ENCODE results near the gene ABCD3. TPM values are rescaled to one million over a fixed set of nuclear protein-coding genes. Genes with fewer than 3 reads are reported as not detected.
A peak's percentile ranks its signal among the peaks of the same experiment; 100 is the strongest.
"Not testable (repeated sequence)": the region's sequence is repeated elsewhere in the genome, so short reads cannot be mapped to it uniquely, and the experiment has no call there.

The ABCD3 gene
- total RNA-seq, 4 donors from 2014 or later = 31.3 to 46.6 (median 41.8) TPM

DNA sequence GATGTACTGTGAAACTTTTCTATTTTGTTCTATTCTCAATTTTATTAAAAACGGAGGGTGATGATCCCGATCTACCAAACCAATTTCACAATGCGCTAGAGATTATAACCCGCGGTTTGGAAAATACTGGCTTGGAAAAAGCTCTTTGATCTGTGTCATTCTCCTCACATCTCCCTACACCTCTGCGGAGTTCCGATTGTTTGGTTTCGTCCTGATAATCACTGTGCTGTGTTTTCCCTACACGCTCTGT lies 536 bp upstream of the ABCD3 start:
- H3K4me3 ChIP-seq (ENCODE audit: low read depth, poor library complexity, severe bottlenecking) = peak overlapping the region; percentile 6
- TF ChIP-seq, protein P1, sequence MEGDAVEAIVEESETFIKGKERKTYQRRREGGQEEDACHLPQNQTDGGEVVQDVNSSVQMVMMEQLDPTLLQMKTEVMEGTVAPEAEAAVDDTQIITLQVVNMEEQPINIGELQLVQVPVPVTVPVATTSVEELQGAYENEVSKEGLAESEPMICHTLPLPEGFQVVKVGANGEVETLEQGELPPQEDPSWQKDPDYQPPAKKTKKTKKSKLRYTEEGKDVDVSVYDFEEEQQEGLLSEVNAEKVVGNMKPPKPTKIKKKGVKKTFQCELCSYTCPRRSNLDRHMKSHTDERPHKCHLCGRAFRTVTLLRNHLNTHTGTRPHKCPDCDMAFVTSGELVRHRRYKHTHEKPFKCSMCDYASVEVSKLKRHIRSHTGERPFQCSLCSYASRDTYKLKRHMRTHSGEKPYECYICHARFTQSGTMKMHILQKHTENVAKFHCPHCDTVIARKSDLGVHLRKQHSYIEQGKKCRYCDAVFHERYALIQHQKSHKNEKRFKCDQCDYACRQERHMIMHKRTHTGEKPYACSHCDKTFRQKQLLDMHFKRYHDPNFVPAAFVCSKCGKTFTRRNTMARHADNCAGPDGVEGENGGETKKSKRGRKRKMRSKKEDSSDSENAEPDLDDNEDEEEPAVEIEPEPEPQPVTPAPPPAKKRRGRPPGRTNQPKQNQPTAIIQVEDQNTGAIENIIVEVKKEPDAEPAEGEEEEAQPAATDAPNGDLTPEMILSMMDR (IDR thresholded peaks at IDR 0.05) = no peak
- TF ChIP-seq POLR2A (IDR thresholded peaks at IDR 0.05) = no peak
- no peak for DNase-seq (ENCODE audit: low spot score in 2 of 2)
- 1 to 3% methylated on average over 9 of the region's 9 CpGs for WGBS, 2 donors
- intact Hi-C loops (cut with DNase I; ENCODE audit: low total_unique reads) = no loop called here

DNA sequence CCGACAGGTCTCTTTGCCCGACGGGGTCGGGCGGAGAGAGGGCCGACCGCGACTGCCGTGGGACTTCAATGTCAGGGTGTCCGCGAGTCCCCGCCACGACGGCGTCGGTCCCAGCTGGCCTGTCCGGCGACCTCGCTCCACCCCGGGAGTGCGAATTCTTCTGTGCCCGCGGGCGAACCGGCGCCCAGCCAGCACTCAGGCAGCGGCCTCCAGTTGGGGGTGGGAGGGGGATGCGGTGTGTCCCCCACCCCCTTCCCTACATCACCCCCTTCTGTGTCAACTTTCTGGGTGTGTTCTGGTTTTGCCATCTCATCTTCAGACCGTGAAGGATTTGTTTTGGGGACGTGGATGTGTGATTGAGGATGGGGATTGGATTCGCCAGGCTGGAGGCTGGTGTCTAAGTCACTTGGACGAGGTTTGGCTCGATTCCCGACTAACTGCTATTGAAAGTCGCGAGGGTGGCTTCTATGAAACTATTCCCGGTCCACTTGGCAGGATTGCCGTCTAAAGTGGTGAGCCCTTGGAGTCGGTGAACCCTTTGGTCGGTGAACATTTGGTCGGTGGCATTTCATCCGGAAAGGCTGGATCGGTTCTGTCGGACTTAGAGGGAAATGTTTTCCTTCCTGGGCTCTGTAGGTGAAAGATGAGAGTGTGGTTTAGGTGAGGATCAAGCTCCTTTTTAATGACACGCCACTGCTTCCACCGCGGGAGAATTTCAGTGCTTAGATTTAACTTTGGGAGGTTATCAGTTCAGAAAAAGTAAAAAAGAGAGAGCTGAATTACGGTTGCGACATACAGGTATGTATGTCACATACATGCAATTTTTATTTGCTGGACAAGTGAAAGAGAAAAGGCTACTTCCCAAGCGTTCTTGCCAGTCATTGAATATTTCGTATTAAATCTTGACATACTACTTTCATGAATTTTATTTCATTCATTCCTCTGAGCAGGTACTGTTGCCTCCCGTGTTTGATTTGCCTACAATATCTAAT lies 771 bp downstream of the ABCD3 start:
- H3K4me3 ChIP-seq (ENCODE audit: low read depth, poor library complexity, severe bottlenecking) = peak overlapping the region; percentile 75
- no peak for TF ChIP-seq POLR2A (IDR thresholded peaks at IDR 0.05)
- TF ChIP-seq, protein P1 (IDR thresholded peaks at IDR 0.05) = no peak
- intact Hi-C loops (cut with DNase I; ENCODE audit: low total_unique reads) = no loop called here
- WGBS, 2 donors = 3 to 4% methylated on average over 28 to 36 of the region's 52 CpGs
- DNase-seq (ENCODE audit: low spot score in 2 of 2) = peak; percentile 62 to 89

DNA sequence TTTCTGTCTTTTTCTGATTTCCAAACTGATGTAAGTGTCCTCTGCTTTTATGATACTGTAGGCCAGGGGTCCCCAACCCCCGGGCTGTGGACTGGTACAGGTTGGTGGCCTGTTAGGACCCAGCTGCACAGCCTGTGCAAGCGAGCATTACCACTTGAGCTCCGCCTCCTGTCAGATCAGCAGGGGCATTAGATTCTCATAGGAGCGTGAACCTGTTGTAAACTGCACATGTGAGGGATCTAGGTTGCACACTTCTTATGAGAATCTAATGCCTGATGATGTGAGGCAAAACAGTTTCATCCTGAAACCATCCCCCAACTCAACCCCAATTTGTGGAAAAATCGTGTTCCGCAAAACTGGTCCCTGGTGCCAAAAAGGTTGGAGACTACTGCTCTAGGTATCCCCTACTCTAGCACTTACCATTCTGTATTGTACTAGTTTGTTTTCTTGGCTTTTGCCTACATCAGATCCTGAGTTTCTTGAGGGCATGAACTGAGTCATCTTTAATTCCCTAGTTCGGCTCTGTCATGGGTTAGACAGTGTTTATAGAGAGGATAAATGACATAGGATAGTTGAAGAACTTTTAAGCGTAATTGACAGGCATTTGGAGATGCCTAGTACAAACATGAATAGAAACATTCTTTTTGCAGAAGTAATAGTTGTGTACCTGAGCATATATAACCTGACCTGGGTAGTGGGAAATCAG lies 4.1 kb downstream of the ABCD3 start:
- TF ChIP-seq, protein P1 (IDR thresholded peaks at IDR 0.05) = no peak
- no peak for TF ChIP-seq POLR2A (IDR thresholded peaks at IDR 0.05)
- no peak overlapping the region for H3K4me3 ChIP-seq (ENCODE audit: low read depth, poor library complexity, severe bottlenecking)
- 61 to 64% methylated on average over 8 of the region's 8 CpGs for WGBS, 2 donors
- intact Hi-C loops (cut with DNase I; ENCODE audit: low total_unique reads) = no loop called here
- DNase-seq (ENCODE audit: low spot score in 2 of 2) = no peak

DNA sequence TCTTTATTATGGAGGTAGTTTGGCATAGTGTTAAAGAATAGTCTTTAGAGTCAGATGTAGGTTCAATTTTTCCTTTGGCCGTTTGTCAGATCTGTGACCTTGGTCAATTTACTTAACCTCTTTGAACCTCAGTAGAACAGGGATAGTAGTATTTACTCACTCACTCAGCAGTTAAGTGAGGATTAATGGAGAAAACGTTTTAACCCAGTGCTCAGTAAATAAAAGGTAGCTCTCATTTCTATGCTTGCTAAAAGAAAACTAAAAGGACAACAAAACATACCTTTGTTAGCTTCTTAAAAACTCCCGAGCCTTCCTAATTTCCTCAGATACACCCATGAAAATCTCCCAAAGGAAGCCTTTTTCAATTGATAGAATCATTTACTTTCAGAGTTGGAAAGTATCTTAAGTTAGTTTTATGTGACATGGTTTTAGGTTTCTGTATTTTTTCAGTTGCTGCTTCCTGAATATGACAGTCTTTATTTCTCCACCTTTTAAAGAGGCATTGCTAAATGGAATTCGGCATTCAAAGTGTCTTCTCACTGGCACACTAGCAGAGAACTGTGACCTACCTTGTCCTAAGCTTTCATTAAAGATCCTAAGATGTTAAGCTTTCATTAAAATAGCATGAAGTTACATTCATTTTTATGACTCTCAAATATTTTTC lies 7.8 kb downstream of the ABCD3 start:
- TF ChIP-seq, protein P1 (IDR thresholded peaks at IDR 0.05) = no peak
- TF ChIP-seq POLR2A (IDR thresholded peaks at IDR 0.05) = no peak
- DNase-seq (ENCODE audit: low spot score in 2 of 2) = no peak
- no peak overlapping the region for H3K4me3 ChIP-seq (ENCODE audit: low read depth, poor library complexity, severe bottlenecking)
- intact Hi-C loops (cut with DNase I; ENCODE audit: low total_unique reads) = no loop called here
- 36% methylated on average over 4 of the region's 4 CpGs for WGBS, 2 donors

DNA sequence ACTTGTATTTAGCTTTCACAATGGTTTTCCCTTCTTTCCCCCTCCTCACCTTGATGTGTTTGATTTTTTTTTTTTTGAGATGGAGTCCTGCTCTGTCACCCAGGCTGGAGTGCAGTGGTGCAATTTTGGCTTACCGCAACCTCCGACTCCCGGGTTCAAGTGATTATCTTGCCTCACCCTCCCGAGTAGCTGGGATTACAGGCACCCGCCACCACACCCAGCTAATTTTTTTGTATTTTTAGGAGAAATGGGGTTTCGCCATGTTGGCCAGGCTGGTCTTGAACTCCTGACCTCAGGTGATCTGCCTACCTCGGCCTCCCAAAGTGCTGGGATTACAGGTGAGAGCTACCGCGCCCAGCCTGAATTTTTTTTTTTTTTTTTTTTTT lies 8.3 kb downstream of the ABCD3 start:
- H3K4me3 ChIP-seq (ENCODE audit: low read depth, poor library complexity, severe bottlenecking); intact Hi-C loops (cut with DNase I; ENCODE audit: low total_unique reads); DNase-seq (ENCODE audit: low spot score in 2 of 2): not testable (repeated sequence)
- 92 to 98% methylated on average over 9 of the region's 9 CpGs for WGBS, 2 donors

DNA sequence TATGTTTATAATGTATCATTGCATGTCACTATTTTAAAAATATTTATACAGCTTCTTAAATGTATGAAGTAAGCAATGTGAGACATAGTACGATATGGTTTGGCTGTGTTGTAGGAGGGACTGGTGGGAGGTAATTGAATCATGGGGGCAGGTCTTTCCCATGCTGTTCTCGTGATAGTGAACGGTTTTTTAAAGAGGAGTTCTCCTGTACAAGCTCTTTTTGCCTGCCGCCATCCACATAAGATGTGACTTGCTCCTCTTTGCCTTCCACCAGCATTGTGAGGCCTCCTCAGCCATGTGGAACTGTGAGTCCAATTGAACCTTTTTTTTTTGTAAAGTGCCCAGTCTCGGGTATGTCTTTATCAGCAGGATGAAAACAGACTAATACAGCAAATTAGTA lies 10.3 kb downstream of the ABCD3 start:
- WGBS, 2 donors = 95 to 96% methylated on average over 5 of the region's 5 CpGs
- intact Hi-C loops (cut with DNase I; ENCODE audit: low total_unique reads) = no loop called here
- no peak for DNase-seq (ENCODE audit: low spot score in 2 of 2)
- H3K4me3 ChIP-seq (ENCODE audit: low read depth, poor library complexity, severe bottlenecking) = no peak overlapping the region
- TF ChIP-seq POLR2A (IDR thresholded peaks at IDR 0.05) = no peak
- TF ChIP-seq, protein P1 (IDR thresholded peaks at IDR 0.05) = no peak

DNA sequence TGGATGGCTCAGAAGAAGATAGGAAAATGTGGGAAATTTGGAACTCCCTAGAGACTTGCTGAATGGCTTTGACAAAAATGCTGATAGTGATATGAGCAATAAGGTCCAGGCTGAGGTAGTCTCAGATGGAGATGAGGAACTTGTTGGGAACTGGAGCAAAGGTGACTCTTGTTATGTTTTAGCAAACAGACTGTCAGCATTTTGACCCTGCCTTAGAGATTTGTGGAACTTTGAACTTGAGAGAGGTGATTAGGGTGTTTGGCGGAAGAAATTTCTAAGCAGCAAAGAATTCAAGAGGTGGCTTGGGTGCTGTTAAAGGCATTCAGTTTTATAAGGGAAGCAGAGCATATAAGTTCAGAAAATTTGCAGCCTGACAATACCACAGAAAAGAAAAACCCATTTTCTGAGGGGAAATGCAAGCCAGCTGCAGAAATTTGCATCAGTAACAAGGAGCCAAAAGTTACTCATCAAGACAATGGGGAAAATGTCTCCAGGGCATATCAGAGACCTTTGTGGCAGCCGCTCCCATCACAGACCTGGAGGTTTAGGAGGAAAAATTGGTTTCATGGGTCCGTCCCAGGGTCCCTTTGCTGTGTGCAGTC lies 10.8 kb downstream of the ABCD3 start:
- DNase-seq (ENCODE audit: low spot score in 2 of 2); H3K4me3 ChIP-seq (ENCODE audit: low read depth, poor library complexity, severe bottlenecking); intact Hi-C loops (cut with DNase I; ENCODE audit: low total_unique reads): not testable (repeated sequence)
- WGBS, 2 donors = 96% methylated on average over 3 of the region's 3 CpGs

DNA sequence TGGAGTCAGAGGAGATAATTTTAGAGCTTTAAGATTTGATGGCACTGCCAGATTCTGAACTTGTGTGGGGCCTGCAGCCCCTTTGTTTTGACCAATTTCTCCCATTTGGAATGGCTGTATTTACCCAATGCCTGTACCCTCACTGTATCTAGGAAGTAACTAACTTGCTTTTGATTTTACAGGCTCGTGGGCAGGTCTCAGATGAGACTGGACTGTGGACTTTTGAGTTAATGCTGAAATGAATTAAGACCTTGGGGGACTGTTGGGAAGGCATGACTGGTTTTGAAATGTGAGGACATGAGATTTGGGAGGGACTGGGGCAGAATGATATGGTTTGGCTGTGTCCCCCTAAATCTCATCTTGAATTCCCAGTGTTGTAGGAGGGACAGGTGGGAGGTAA lies 11.9 kb downstream of the ABCD3 start:
- H3K4me3 ChIP-seq (ENCODE audit: low read depth, poor library complexity, severe bottlenecking); DNase-seq (ENCODE audit: low spot score in 2 of 2); intact Hi-C loops (cut with DNase I; ENCODE audit: low total_unique reads): not testable (repeated sequence)
- WGBS, 2 donors = 75 to 92% methylated on average over 1 of the region's 1 CpG

Measured in lower leg skin (tissue), 4 donors.